ENCODE data around the gene UPB1.

UPB1 gene

DNA sequence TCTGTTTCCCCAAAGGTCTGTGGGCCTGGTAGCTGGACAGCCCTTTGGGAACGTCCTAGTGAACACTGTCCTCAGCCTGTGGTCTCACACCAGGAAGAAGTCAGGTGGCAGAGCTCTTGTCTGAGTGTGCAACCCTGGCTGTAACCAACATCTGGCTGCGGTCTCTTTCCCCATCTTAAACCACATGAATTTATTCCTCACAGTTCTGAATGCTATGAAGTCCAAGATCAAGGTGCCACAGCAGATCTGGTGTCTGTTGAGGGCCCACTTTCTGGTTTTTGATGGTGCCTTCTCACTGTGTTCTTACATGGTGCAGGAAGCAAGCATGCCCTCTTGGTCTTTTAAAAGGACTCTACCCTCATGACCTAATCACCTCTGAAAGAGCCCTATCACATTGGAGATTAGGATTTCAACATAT, 2.7 kb downstream of the UPB1 start:
- Mint-ChIP-seq H3K27me3 (ENCODE audit: low read depth) (peaks cover 73% of the 10 kb centered on the region), H3K4me3 (no peak overlapping the region), H3K4me1 (peaks cover 26% of the 10 kb centered on the region), H3K36me3 (ENCODE audit: low read depth) (no peaks in the 10 kb centered on the region), H3K27ac (no peak overlapping the region), H3K9me3 (no peaks in the 10 kb centered on the region)
- TF ChIP-seq, protein P1, sequence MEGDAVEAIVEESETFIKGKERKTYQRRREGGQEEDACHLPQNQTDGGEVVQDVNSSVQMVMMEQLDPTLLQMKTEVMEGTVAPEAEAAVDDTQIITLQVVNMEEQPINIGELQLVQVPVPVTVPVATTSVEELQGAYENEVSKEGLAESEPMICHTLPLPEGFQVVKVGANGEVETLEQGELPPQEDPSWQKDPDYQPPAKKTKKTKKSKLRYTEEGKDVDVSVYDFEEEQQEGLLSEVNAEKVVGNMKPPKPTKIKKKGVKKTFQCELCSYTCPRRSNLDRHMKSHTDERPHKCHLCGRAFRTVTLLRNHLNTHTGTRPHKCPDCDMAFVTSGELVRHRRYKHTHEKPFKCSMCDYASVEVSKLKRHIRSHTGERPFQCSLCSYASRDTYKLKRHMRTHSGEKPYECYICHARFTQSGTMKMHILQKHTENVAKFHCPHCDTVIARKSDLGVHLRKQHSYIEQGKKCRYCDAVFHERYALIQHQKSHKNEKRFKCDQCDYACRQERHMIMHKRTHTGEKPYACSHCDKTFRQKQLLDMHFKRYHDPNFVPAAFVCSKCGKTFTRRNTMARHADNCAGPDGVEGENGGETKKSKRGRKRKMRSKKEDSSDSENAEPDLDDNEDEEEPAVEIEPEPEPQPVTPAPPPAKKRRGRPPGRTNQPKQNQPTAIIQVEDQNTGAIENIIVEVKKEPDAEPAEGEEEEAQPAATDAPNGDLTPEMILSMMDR (IDR thresholded peaks at IDR 0.05; ENCODE audit: unreplicated experiment in 3 of 3) = no peak

DNA sequence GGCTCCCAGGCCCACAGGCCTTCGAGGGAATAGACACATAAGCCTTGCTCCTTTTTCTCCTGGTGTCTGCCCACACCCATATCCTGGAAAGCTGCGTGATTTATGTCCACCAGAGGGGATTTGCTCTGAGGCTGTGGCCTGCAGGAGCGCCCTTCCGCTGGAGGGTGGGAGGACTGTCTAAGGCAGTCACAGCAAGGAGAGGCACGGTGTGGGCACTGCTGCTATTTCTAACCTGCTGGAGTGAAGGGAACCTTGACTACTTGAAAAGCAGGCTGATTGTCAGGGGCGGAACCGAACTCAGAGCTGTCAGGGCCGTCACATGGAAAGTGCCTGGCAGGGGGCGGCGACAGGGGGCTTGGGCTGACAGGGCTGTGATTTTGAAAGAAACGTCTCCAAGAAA, 3.7 kb downstream of the UPB1 start:
- Mint-ChIP-seq H3K9me3 (no peaks in the 10 kb centered on the region), H3K36me3 (ENCODE audit: low read depth) (no peaks in the 10 kb centered on the region), H3K27me3 (ENCODE audit: low read depth) (peaks cover 64% of the 10 kb centered on the region), H3K4me1 (peaks cover 26% of the 10 kb centered on the region), H3K27ac (peak overlapping the region in 1 of 3 experiments; percentile 50), H3K4me3 (no peak overlapping the region)
- TF ChIP-seq, protein P1 (IDR thresholded peaks at IDR 0.05; ENCODE audit: unreplicated experiment in 3 of 3) = no peak

DNA sequence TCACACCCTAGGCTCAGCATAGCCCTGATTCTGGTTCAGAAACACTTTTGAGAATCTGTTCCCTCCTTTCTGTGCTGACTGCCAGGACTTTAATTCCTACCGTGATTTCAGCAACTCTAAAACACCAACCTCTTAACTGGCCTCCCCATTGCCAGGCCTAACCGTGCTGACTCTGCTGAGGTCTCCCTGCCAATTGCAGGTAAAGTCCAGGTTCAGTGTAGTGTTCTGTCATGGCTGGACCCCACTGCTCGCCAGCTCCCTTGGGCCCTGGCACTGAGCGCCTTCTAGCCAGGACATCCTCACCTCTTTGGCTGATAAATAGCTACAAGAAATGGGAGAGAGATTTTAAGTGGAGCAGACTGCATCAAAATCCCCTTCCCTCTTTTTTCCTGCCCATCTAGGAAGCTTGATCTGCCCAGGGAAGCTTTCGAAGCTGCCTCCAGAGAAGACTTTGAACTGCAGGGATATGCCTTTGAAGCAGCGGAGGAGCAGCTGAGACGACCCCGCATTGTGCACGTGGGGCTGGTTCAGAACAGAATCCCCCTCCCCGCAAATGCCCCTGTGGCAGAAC, 4.7 kb downstream of the UPB1 start:
- Mint-ChIP-seq H3K27me3 (ENCODE audit: low read depth) (peaks cover 56% of the 10 kb centered on the region), H3K9me3 (no peaks in the 10 kb centered on the region), H3K4me1 (peaks cover 26% of the 10 kb centered on the region), H3K27ac (peak overlapping the region in 1 of 3 experiments; percentile 65), H3K4me3 (no peak overlapping the region), H3K36me3 (ENCODE audit: low read depth) (no peaks in the 10 kb centered on the region)
- TF ChIP-seq, protein P1 (IDR thresholded peaks at IDR 0.05; ENCODE audit: unreplicated experiment in 3 of 3) = no peak

GRCh38 chr22:24500277-24500820, 5.2 kb downstream of the UPB1 start:
- TF ChIP-seq, protein P1 (IDR thresholded peaks at IDR 0.05; ENCODE audit: unreplicated experiment in 3 of 3) = no peak
- H3K36me3 Mint-ChIP-seq (ENCODE audit: low read depth) = no peaks in the 10 kb centered on the region
- H3K27me3 Mint-ChIP-seq (ENCODE audit: low read depth) = peaks cover 51% of the 10 kb centered on the region
- peaks cover 26% of the 10 kb centered on the region for H3K4me1 Mint-ChIP-seq
- peak overlapping the region in 1 of 3 experiments; percentile 50 for H3K27ac Mint-ChIP-seq
- H3K9me3 Mint-ChIP-seq = no peaks in the 10 kb centered on the region
- H3K4me3 Mint-ChIP-seq = peak overlapping the region in 1 of 3 experiments; percentile 22

DNA sequence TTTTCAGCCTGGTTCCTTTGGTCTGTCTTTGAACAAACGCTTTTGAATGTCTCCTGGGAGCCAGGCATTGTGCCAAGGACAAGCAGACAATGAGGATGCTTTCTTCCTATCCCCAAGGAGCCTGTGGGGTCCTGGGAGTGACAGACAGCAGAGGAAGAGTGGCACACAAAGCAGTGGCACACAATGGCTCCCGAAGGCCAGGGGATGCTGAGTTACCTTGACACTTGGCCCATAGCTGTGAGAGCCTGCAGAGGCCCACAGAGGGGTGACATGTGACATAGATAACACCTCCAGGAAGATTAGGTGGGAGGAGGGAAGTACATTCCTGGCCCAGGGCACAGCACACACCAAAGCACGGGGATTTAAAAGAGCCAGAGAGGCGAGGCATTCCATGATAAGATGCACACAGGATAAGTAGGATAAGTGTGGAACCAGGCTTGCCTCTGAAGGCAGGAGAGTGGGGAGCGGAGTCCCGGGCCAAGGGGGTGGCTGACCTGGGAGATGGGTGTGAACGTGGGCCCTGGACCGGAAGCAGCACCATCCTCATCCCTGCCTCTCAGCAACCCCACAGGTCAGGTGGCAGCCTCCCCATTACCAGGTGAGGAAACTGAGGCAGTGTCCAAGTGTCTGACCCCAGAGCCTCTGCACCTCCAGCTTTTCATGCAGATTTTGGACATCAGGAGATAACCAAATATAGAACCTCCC, 6.3 kb downstream of the UPB1 start:
- peaks cover 43% of the 10 kb centered on the region for H3K27me3 Mint-ChIP-seq (ENCODE audit: low read depth)
- TF ChIP-seq, protein P1 (IDR thresholded peaks at IDR 0.05; ENCODE audit: unreplicated experiment in 3 of 3) = no peak
- no peak overlapping the region for H3K27ac Mint-ChIP-seq
- no peaks in the 10 kb centered on the region for H3K36me3 Mint-ChIP-seq (ENCODE audit: low read depth)
- H3K4me3 Mint-ChIP-seq = no peak overlapping the region
- H3K9me3 Mint-ChIP-seq = no peaks in the 10 kb centered on the region
- peaks cover 26% of the 10 kb centered on the region for H3K4me1 Mint-ChIP-seq
